Kidney (tissue), 14 donors: Measurements from ENCODE around the gene ARPC2. TPM values are rescaled to one million over a fixed set of nuclear protein-coding genes. Genes with fewer than 3 reads are reported as not detected.

ENCODE experiments used
- DNase-seq, 5 donors: peaks; one replicate each; pipeline ENCODE4 v3.0.0-alpha.2; 2013 to 2020
- FAIRE-seq: peaks from 2 replicates; lab custom pipeline; 2012; peaks lifted over from hg19 to GRCh38; lab: Jason Lieb, UNC
- H3K27ac ChIP-seq, 2 donors: one replicate each; pipeline ENCODE4 v1.7.0; 2013; ENCODE audit warnings: low read depth in 2 of 2, low read length in 2 of 2, inconsistent platforms in 1 of 2
- H3K27me3 ChIP-seq: one replicate; pipeline ENCODE4 v1.7.1; 2013; ENCODE audit warnings: low read length, inconsistent platforms; ENCODE audit not compliant: control insufficient read depth, insufficient read depth
- H3K36me3 ChIP-seq, 3 donors: one replicate each; pipeline versions ENCODE4 v1.7.0 to v1.7.1; 2013; ENCODE audit warnings: low read length in 3 of 3, control low read depth in 1 of 3, inconsistent platforms in 1 of 3; ENCODE audit not compliant: insufficient read depth in 3 of 3, control insufficient read depth in 2 of 3
- H3K4me1 ChIP-seq, 3 donors: one replicate each; pipeline versions ENCODE4 v1.7.0 to v1.7.1; 2013; ENCODE audit warnings: low read length in 3 of 3, inconsistent platforms in 1 of 3, low read depth in 1 of 3; ENCODE audit not compliant: control insufficient read depth in 2 of 3, insufficient read depth in 2 of 3
- H3K4me3 ChIP-seq, 3 donors: one replicate each; pipeline versions ENCODE4 v1.7.0 to v1.8.1; 2013; ENCODE audit warnings: low read length in 3 of 3, control low read depth in 1 of 3, inconsistent platforms in 1 of 3
- H3K9ac ChIP-seq, 3 donors: one replicate each; pipeline versions ENCODE4 v1.7.0 to v1.7.1; 2013; ENCODE audit warnings: low read length in 3 of 3, control low read depth in 1 of 3, inconsistent platforms in 1 of 3
- H3K9me3 ChIP-seq, 3 donors: one replicate each; pipeline versions ENCODE4 v1.7.0 to v1.7.1; 2013; ENCODE audit warnings: low read length in 3 of 3, control low read depth in 1 of 3, inconsistent platforms in 1 of 3; ENCODE audit not compliant: control insufficient read depth in 2 of 3, insufficient read depth in 1 of 3
- CTCF ChIP-seq: IDR thresholded peaks from 3 replicates; pipeline ENCODE4 v1.5.1; 2012; ENCODE audit warnings: mild to moderate bottlenecking, moderate library complexity, borderline replicate concordance; ENCODE audit not compliant: insufficient read depth; ENCODE audit errors: extremely low read depth
- intact Hi-C: fragments of 100-400 bp; cut with DNase I; formaldehyde crosslinking; loops from one replicate; pipeline ENCODE4 v1.11.1; 2022
- polyA plus RNA-seq: library from polyadenylated mRNA; stranded (reverse); fragments of 350-450 nt; fragmentation: Illumina TruSeq; extraction: RNeasy Lipid Tissue Mini Kit (QIAGEN cat#74804); gene quantifications from one replicate; pipeline ENCODE4 v1.2.3, GENCODE V29; 2014; ENCODE audit warnings: low read depth, low replicate concordance; ENCODE audit not compliant: insufficient read depth
- total RNA-seq: library from RNA; stranded (reverse); fragmentation: NEBNext Ultra II Directional; extraction: Animal tissue kit (Norgen Biotek cat#: 25700); gene quantifications from one replicate; pipeline ENCODE4 v1.2.1, GENCODE V29; 2021
- donor health status: control.
- donor health status: control.
- donor health status: control.
- donor health status: control.
- donor health status: control.
- donor health status: DM: yes; HTN: yes; CAD: no.
- donor health status: Normal renal cell carcinoma (clear cell type).

ARPC2 gene
- total and polyA plus RNA-seq, 2 donors from 2014 or later = 195 to 252 TPM

DNA sequence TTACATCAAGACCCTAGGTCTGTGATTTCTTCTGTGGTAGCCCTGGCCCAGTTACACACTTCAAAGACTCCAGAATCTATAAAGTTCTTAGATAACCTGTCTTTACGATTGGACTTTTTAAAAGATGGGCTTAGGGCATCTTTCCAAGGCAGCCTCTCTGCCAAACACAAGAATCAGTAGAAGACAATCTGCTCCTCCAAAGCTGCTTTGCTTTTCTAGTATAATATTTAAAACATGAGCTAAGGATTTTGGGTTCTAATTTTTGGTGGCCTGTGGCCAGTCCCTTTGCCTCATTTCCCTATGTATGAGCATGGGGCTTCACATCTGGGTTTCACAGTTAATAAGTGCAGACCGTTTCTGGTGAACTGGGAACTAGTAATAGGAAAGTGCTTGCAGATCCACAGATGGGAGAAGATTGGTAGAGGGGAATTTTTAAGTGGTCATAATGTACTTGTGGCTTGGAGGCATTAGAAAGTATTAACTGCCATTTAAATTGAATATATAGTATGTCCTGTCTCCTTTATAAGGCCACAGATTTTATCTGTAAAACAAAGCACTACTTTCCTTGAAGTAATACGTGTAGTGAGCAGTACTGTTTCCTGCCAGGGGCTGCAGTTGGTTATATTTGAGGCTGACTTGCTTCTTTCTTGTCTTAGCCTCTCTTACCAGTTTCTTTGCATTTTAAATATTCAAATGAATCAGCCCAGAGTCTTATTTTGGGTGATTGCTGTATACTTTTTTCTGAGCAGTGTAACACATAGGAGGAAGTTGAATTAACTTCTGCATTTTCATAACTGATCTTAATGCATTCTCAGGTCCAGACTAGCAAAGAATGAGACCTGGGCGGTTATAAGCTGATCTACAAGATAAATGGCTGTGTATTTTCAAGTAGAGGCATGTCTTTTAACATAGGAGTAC lies 1.5 kb downstream of the ARPC2 start:
- FAIRE-seq = no peak
- peaks cover 0 to 12% (median 9%) of the 10 kb centered on the region in 3 donors for H3K4me1 ChIP-seq
- intact Hi-C loops = no loop called here
- H3K36me3 ChIP-seq = no peaks in the 10 kb centered on the region
- TF ChIP-seq CTCF = no peak
- no peaks in the 10 kb centered on the region for H3K9me3 ChIP-seq
- peak overlapping the region; percentile 86 to 94 for H3K27ac ChIP-seq
- peak overlapping the region; percentile 62 to 91 (median 89) for H3K9ac ChIP-seq
- no peak for DNase-seq
- H3K27me3 ChIP-seq = no peaks in the 10 kb centered on the region
- H3K4me3 ChIP-seq = peak overlapping the region; percentile 67 to 91 (median 78)

- H3K4me1 ChIP-seq = peaks cover 0 to 12% (median 9%) of the 10 kb centered on the region in 3 donors
- peaks cover 0 to 4% (median 2%) of the 10 kb centered on the region in 3 donors for H3K36me3 ChIP-seq
- no peak for TF ChIP-seq CTCF
- H3K27me3 ChIP-seq = no peaks in the 10 kb centered on the region
- no peak overlapping the region for H3K4me3 ChIP-seq
- intact Hi-C loops = no loop called here
- DNase-seq (no peak), FAIRE-seq (no peak)
- H3K27ac ChIP-seq = no peak overlapping the region
- H3K9ac ChIP-seq = no peak overlapping the region
- H3K9me3 ChIP-seq = no peaks in the 10 kb centered on the region
Measured at GRCh38 chr2:218219934-218220333, 2.9 kb downstream of the ARPC2 start.

DNA sequence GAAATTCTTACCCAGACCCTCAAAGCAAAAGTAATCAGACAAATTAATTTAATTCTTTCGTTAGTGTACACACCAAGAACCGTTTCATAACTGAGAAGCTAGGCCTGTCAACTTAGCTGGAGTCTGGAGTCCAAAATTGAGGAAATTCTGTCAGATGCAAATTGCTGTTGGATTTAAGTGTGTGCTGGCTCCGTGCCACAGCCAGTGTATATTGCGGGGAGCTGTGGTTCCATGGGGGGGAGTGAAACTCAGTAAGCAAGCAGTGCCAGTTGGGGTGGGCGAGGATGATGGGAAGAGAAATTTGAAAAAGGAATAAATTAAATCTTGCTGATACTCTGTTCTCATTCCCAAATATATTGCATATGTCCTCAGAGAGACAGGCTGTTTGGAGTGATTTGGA lies 4.0 kb downstream of the ARPC2 start:
- no peak overlapping the region for H3K4me3 ChIP-seq
- H3K9ac ChIP-seq = no peak overlapping the region
- DNase-seq = no peak
- intact Hi-C loops = no loop called here
- no peak for TF ChIP-seq CTCF
- no peaks in the 10 kb centered on the region for H3K27me3 ChIP-seq
- H3K36me3 ChIP-seq = peaks cover 0 to 7% (median 6%) of the 10 kb centered on the region in 3 donors
- H3K4me1 ChIP-seq = peaks cover 0 to 12% (median 9%) of the 10 kb centered on the region in 3 donors
- H3K27ac ChIP-seq = no peak overlapping the region
- no peaks in the 10 kb centered on the region for H3K9me3 ChIP-seq
- FAIRE-seq = no peak
